ENCODE results near the gene ATG4D.
A peak's percentile ranks its signal among the peaks of the same experiment; 100 is the strongest.
"Not testable (repeated sequence)": the region's sequence is repeated elsewhere in the genome, so short reads cannot be mapped to it uniquely, and the experiment has no call there.

Gene ATG4D

GRCh38 chr19:10553087-10553667, 9.5 kb downstream of the ATG4D start:
- DNase-seq = no peak

GRCh38 chr19:10553943-10554381, 10.3 kb downstream of the ATG4D start:
- no peak for DNase-seq

GRCh38 chr19:10554760-10555609, 11.3 kb downstream of the ATG4D start:
- no peak for DNase-seq

- no peak for DNase-seq
These were observed 11.9 kb downstream of the ATG4D start for GRCh38 chr19:10555610-10555973.

- no peak for DNase-seq
These were observed 14.0 kb downstream of the ATG4D start for GRCh38 chr19:10557603-10558197.

GRCh38 chr19:10560154-10560553, 16.4 kb downstream of the ATG4D start:
- no peak for DNase-seq

- DNase-seq = no peak
These were observed 18.9 kb downstream of the ATG4D start for GRCh38 chr19:10562609-10563008.

GRCh38 chr19:10565028-10565566, 21.4 kb downstream of the ATG4D start:
- no peak for DNase-seq

- DNase-seq = peak; percentile 94
These were observed 22.1 kb downstream of the ATG4D start, which contains the start of gene KRI1 for GRCh38 chr19:10565567-10566407. KRI1 (minus strand) TSS chr19:10566010; CDS start chr19:10565999, 11 bp downstream.

- DNase-seq = no peak
These were observed 22.6 kb downstream of the ATG4D start for GRCh38 chr19:10566408-10566657.

- DNase-seq = no peak
These were observed 23.1 kb downstream of the ATG4D start for GRCh38 chr19:10566658-10567410.

GRCh38 chr19:10567656-10568055, 24.0 kb downstream of the ATG4D start:
- no peak for DNase-seq

GRCh38 chr19:10568062-10568825, 24.5 kb downstream of the ATG4D start:
- DNase-seq = peak; percentile 18

- peak; percentile 94 for DNase-seq
These were observed 25.3 kb downstream of the ATG4D start, which contains the start of gene CDKN2D for GRCh38 chr19:10568826-10569651. CDKN2D (minus strand) TSS chr19:10568979; CDS start chr19:10568653, 326 bp downstream.

- not testable (repeated sequence) for DNase-seq
These were observed 30.1 kb downstream of the ATG4D start for GRCh38 chr19:10573793-10574192.

- no peak for DNase-seq
These were observed 30.8 kb downstream of the ATG4D start for GRCh38 chr19:10574462-10574861.

GRCh38 chr19:10575011-10575716, 31.5 kb downstream of the ATG4D start:
- DNase-seq = no peak

GRCh38 chr19:10577951-10578350, 34.2 kb downstream of the ATG4D start:
- DNase-seq = no peak

GRCh38 chr19:10580979-10581631, 37.4 kb downstream of the ATG4D start:
- DNase-seq = peak; percentile 71

Data from NCI-H2227 treated with DMSO at 0.1 percent for 48 hours (cell line).